Transverse colon (tissue), 3 donors: Measurements from ENCODE around the gene UBE2K.

Source experiments
- CTCF ChIP-seq, 5 experiments: fragments of 200-600 bp in 3 of 5; fragments of 450-650 bp in 2 of 5; sonication (generic) in 3 of 5; IDR thresholded peaks; 1 replicate in 2 of 5; 2 replicates in 3 of 5; pipeline ENCODE4 v1.5.1; 2016 to 2017; ENCODE audit warnings: antibody characterized with exemption in 5 of 5, inconsistent platforms in 3 of 5, mild to moderate bottlenecking in 2 of 5, moderate library complexity in 1 of 5
- POLR2A ChIP-seq: fragments of 450-650 bp; IDR thresholded peaks from one replicate; pipeline ENCODE4 v1.6.1; 2016; ENCODE audit warnings: antibody characterized with exemption, mild to moderate bottlenecking, moderate library complexity

DNA sequence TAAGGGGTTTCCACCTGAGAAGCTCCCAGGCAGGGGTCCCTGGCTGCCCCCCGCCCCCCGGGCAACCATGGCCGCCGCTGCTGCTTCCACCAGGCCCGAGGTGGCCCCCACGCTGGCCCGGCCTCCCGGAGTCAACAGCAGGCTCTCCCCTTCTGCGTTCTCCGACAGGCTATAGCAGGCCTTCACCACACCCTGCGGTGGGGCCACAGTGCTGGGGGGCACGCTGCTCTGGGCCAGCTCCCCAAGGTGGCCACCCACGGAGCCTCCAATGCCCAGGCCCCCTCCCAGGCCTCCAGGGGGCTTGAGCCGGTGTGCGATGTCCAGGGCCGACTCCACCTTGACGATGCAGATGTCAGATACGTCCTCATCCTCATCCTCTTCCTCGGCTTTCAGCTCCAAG is 72.5 kb downstream of the UBE2K start:
- TF ChIP-seq CTCF (IDR thresholded peaks at IDR 0.05): no peak
- no peak for TF ChIP-seq POLR2A
